ENCODE data around the gene ITIH1. TPM values are rescaled to one million over a fixed set of nuclear protein-coding genes. Genes with fewer than 3 reads are reported as not detected.

ITIH1 gene
- total and polyA plus RNA-seq, 5 donors from 2014 or later = not detected

- no peaks in the 10 kb centered on the region for H3K27me3 ChIP-seq (ENCODE audit: control insufficient read depth, insufficient read depth, low read length)
- no peaks in the 10 kb centered on the region for H3K4me1 ChIP-seq (ENCODE audit: control insufficient read depth, insufficient read depth, low read length, poor library complexity, severe bottlenecking)
- no peak for ATAC-seq (ENCODE audit: low read depth in 2 of 2)
- Mint-ChIP-seq H3K36me3 (peaks cover 29% of the 10 kb centered on the region), H3K4me1 (peaks cover 0 to 5% (median 0%) of the 10 kb centered on the region in 4 donors), H3K27ac (no peak overlapping the region), H3K27me3 (no peaks in the 10 kb centered on the region), H3K9me3 (no peaks in the 10 kb centered on the region), H3K4me3 (no peak overlapping the region)
- no peak overlapping the region for H3K4me3 ChIP-seq (ENCODE audit: low read depth, low read length)
- peak in 2 of 3 donors; percentile 29 to 56 for DNase-seq
- H3K27ac ChIP-seq (ENCODE audit: insufficient read depth, low read length, poor library complexity, severe bottlenecking) = no peak overlapping the region
- peaks cover 53% of the 10 kb centered on the region for H3K36me3 ChIP-seq (ENCODE audit: control insufficient read depth, insufficient read depth, low read length)
- H3K9me3 ChIP-seq (ENCODE audit: control insufficient read depth in 2 of 2, low read length in 2 of 2) = no peaks in the 10 kb centered on the region
Measured at GRCh38 chr3:52742418-52743041, 34.9 kb upstream of the ITIH1 start.

DNA sequence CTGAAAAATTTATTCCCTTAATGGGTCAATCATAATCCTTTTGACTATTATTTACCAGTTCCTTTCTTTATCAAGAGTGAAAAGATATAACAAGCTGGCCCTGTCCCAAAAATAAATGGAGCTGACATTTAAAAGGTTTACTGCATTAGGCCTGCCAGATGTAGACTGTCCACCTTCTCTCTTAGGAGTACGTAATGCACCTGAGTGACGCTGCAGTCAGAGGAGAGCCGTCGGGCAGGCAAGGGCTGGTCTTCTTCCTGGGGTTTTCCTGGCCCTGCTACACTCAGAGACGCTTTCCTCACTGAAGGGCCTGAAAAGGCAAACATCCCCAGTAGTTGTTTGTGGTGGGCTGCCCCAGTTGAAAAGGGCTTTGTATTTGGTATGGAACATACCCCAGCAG lies 34.2 kb upstream of the ITIH1 start:
- no peak overlapping the region for H3K4me3 ChIP-seq (ENCODE audit: low read depth, low read length)
- Mint-ChIP-seq H3K4me1 (peaks cover 0 to 5% (median 0%) of the 10 kb centered on the region in 4 donors), H3K27me3 (no peaks in the 10 kb centered on the region), H3K4me3 (no peak overlapping the region), H3K27ac (peak overlapping the region in 1 of 3 donors; percentile 26), H3K9me3 (no peaks in the 10 kb centered on the region), H3K36me3 (peaks cover 28% of the 10 kb centered on the region)
- H3K27ac ChIP-seq (ENCODE audit: insufficient read depth, low read length, poor library complexity, severe bottlenecking) = no peak overlapping the region
- no peak for DNase-seq
- no peak for ATAC-seq (ENCODE audit: low read depth in 2 of 2)
- peaks cover 53% of the 10 kb centered on the region for H3K36me3 ChIP-seq (ENCODE audit: control insufficient read depth, insufficient read depth, low read length)
- H3K4me1 ChIP-seq (ENCODE audit: control insufficient read depth, insufficient read depth, low read length, poor library complexity, severe bottlenecking) = no peaks in the 10 kb centered on the region
- H3K9me3 ChIP-seq (ENCODE audit: control insufficient read depth in 2 of 2, low read length in 2 of 2) = no peaks in the 10 kb centered on the region
- no peaks in the 10 kb centered on the region for H3K27me3 ChIP-seq (ENCODE audit: control insufficient read depth, insufficient read depth, low read length)

DNA sequence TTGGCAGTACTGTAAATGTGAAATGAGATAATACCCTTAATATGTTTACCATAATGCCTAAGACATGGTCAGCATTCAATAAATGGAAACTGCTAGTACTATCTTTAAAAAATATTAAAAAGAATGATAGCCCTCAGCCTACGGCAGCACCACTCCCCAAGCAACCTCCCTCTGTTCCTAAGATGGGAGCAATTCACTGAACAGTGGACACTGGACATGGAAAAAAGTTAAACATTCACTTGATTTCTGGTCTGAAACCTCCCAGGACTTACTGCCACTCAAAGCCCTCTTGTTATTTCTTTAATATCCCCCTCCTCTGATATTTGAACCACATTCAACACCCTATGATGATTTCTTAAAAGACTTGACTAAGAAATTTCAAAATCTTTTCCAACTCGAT lies 33.7 kb upstream of the ITIH1 start:
- Mint-ChIP-seq H3K4me1 (peaks cover 0 to 5% (median 0%) of the 10 kb centered on the region in 4 donors), H3K9me3 (no peaks in the 10 kb centered on the region), H3K27me3 (no peaks in the 10 kb centered on the region), H3K27ac (peak overlapping the region in 1 of 3 donors; percentile 26), H3K36me3 (peaks cover 30% of the 10 kb centered on the region), H3K4me3 (no peak overlapping the region)
- Histone ChIP-seq H3K36me3 (ENCODE audit: control insufficient read depth, insufficient read depth, low read length) (peaks cover 58% of the 10 kb centered on the region), H3K27ac (ENCODE audit: insufficient read depth, low read length, poor library complexity, severe bottlenecking) (no peak overlapping the region), H3K4me1 (ENCODE audit: control insufficient read depth, insufficient read depth, low read length, poor library complexity, severe bottlenecking) (no peaks in the 10 kb centered on the region), H3K27me3 (ENCODE audit: control insufficient read depth, insufficient read depth, low read length) (no peaks in the 10 kb centered on the region), H3K9me3 (ENCODE audit: control insufficient read depth in 2 of 2, low read length in 2 of 2) (no peaks in the 10 kb centered on the region), H3K4me3 (ENCODE audit: low read depth, low read length) (no peak overlapping the region)
- no peak for DNase-seq
- no peak for ATAC-seq (ENCODE audit: low read depth in 2 of 2)

DNA sequence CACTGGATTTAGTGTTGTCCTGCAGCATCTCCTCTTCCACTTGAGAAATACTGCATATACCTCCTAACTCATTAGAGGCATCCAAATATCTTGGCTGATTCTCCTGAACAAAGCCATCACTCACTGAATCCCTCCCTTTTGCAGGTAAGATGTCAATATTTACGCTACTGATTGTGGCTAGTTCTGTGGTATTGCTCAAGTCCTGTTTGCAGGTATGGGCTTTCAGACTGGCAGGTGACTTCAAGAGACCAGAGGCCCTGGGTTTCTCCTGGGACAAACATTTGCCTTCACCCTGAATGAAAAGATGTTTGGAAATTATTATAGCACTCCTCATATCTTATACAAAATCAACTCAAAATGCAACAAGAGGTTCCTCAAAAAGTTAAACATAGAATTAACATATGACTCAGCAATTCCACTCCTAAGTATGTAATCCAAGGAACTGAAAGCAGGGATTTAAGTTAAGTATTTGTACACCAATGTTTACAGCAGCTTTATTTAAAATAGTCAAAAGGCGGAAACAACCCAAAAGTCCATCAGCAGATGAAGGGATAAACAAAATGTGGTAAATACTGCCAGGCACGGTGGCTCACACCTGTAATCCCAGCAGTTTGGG lies 25.2 kb upstream of the ITIH1 start:
- Histone ChIP-seq H3K36me3 (ENCODE audit: control insufficient read depth, insufficient read depth, low read length) (peaks cover 46% of the 10 kb centered on the region), H3K9me3 (ENCODE audit: control insufficient read depth in 2 of 2, low read length in 2 of 2) (no peaks in the 10 kb centered on the region), H3K27ac (ENCODE audit: insufficient read depth, low read length, poor library complexity, severe bottlenecking) (no peak overlapping the region), H3K4me1 (ENCODE audit: control insufficient read depth, insufficient read depth, low read length, poor library complexity, severe bottlenecking) (no peaks in the 10 kb centered on the region), H3K4me3 (ENCODE audit: low read depth, low read length) (no peak overlapping the region), H3K27me3 (ENCODE audit: control insufficient read depth, insufficient read depth, low read length) (no peaks in the 10 kb centered on the region)
- Mint-ChIP-seq H3K36me3 (peaks cover 36% of the 10 kb centered on the region), H3K9me3 (no peaks in the 10 kb centered on the region), H3K4me1 (peaks cover 0 to 2% (median 0%) of the 10 kb centered on the region in 4 donors), H3K27ac (no peak overlapping the region), H3K4me3 (no peak overlapping the region), H3K27me3 (no peaks in the 10 kb centered on the region)
- ATAC-seq (ENCODE audit: low read depth in 2 of 2) (no peak), DNase-seq (no peak)

DNA sequence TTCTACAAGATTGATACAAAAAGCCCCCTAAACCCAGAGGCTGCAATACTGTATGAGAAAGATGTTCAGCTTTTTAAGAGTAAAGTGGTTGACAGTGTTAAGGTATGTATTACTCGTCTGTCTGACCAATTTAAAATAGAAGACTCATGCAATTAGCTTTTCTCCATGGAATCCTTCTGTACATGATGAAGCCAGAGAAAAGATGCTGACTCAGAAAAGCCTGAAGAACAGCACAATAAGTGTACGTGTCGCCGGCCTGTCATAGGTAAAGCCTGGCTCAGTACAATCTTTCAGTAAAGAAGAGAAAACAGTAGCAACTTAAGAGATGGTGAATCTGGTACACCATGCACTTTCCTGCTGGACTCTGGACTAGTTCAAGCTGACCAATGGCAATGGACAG lies 23.0 kb upstream of the ITIH1 start:
- no peaks in the 10 kb centered on the region for H3K9me3 Mint-ChIP-seq
- DNase-seq = no peak
- peaks cover 47% of the 10 kb centered on the region for H3K36me3 Mint-ChIP-seq

GRCh38 chr3:52756141-52756540 lies 21.3 kb upstream of the ITIH1 start:
- Mint-ChIP-seq H3K4me1 (peaks cover 0 to 3% (median 0%) of the 10 kb centered on the region in 4 donors), H3K27ac (no peak overlapping the region), H3K36me3 (peaks cover 48% of the 10 kb centered on the region), H3K9me3 (no peaks in the 10 kb centered on the region), H3K4me3 (no peak overlapping the region), H3K27me3 (no peaks in the 10 kb centered on the region)
- H3K4me3 ChIP-seq (ENCODE audit: low read depth, low read length) = no peak overlapping the region
- no peaks in the 10 kb centered on the region for H3K27me3 ChIP-seq (ENCODE audit: control insufficient read depth, insufficient read depth, low read length)
- peaks cover 46% of the 10 kb centered on the region for H3K36me3 ChIP-seq (ENCODE audit: control insufficient read depth, insufficient read depth, low read length)
- no peaks in the 10 kb centered on the region for H3K9me3 ChIP-seq (ENCODE audit: control insufficient read depth in 2 of 2, low read length in 2 of 2)
- H3K4me1 ChIP-seq (ENCODE audit: control insufficient read depth, insufficient read depth, low read length, poor library complexity, severe bottlenecking) = no peaks in the 10 kb centered on the region
- H3K27ac ChIP-seq (ENCODE audit: insufficient read depth, low read length, poor library complexity, severe bottlenecking) = no peak overlapping the region
- DNase-seq = no peak
- no peak for ATAC-seq (ENCODE audit: low read depth in 2 of 2)

More for the DNA sequence above, 23.0 kb upstream of the ITIH1 start:
- H3K27ac ChIP-seq (ENCODE audit: insufficient read depth, low read length, poor library complexity, severe bottlenecking) = no peak overlapping the region
- ATAC-seq (ENCODE audit: low read depth in 2 of 2) = no peak
- H3K27me3 ChIP-seq (ENCODE audit: control insufficient read depth, insufficient read depth, low read length) = no peaks in the 10 kb centered on the region
- Mint-ChIP-seq H3K4me3 (no peak overlapping the region), H3K27me3 (no peaks in the 10 kb centered on the region), H3K4me1 (peaks cover 0 to 3% (median 0%) of the 10 kb centered on the region in 4 donors), H3K27ac (no peak overlapping the region)
- H3K4me1 ChIP-seq (ENCODE audit: control insufficient read depth, insufficient read depth, low read length, poor library complexity, severe bottlenecking) = no peaks in the 10 kb centered on the region
- no peak overlapping the region for H3K4me3 ChIP-seq (ENCODE audit: low read depth, low read length)
- H3K36me3 ChIP-seq (ENCODE audit: control insufficient read depth, insufficient read depth, low read length) = peaks cover 50% of the 10 kb centered on the region
- no peaks in the 10 kb centered on the region for H3K9me3 ChIP-seq (ENCODE audit: control insufficient read depth in 2 of 2, low read length in 2 of 2)

DNA sequence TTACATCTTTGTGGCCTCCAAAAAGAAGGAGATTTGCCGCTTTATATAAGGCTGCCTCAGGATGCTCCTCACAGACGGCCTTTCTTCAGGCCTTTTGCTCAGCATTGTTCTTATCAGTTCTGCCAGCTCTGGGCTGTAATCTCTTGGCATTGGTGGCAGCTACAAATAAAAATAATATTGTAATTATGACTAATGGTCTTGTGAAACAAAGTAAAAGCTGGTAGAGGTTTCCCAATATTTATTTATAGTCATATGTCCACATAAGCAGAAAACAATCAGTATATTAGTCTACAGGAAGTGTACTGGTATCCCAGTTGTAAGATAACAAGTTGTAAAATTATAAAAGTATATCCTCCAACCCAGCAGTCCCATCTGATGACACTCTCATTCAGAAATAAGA lies 13.9 kb upstream of the ITIH1 start:
- peaks cover 62% of the 10 kb centered on the region for H3K36me3 ChIP-seq (ENCODE audit: control insufficient read depth, insufficient read depth, low read length)
- no peak overlapping the region for H3K27ac Mint-ChIP-seq
- H3K36me3 Mint-ChIP-seq = peaks cover 32% of the 10 kb centered on the region
- no peaks in the 10 kb centered on the region for H3K9me3 Mint-ChIP-seq
- H3K4me3 ChIP-seq (ENCODE audit: low read depth, low read length) = no peak overlapping the region
- H3K4me3 Mint-ChIP-seq = no peak overlapping the region
- no peaks in the 10 kb centered on the region for H3K4me1 ChIP-seq (ENCODE audit: control insufficient read depth, insufficient read depth, low read length, poor library complexity, severe bottlenecking)
- H3K27me3 ChIP-seq (ENCODE audit: control insufficient read depth, insufficient read depth, low read length) = no peaks in the 10 kb centered on the region
- DNase-seq (no peak), ATAC-seq (ENCODE audit: low read depth in 2 of 2) (no peak)
- peaks cover 0 to 8% (median 0%) of the 10 kb centered on the region in 4 donors for H3K4me1 Mint-ChIP-seq
- no peak overlapping the region for H3K27ac ChIP-seq (ENCODE audit: insufficient read depth, low read length, poor library complexity, severe bottlenecking)
- H3K27me3 Mint-ChIP-seq = no peaks in the 10 kb centered on the region
- H3K9me3 ChIP-seq (ENCODE audit: control insufficient read depth in 2 of 2, low read length in 2 of 2) = no peaks in the 10 kb centered on the region

Measured in CD4-positive, CD25-positive, alpha-beta regulatory T cell (primary cell).